ENCODE measurements around the gene C19orf53.

The C19orf53 gene

GRCh38 chr19:13827656-13828055, 53.4 kb downstream of the C19orf53 start:
- DNase-seq = no peak
